Measurements from ENCODE around the gene AKAP13.
A peak's percentile ranks its signal among the peaks of the same experiment; 100 is the strongest.
"Not testable (repeated sequence)": the region's sequence is repeated elsewhere in the genome, so short reads cannot be mapped to it uniquely, and the experiment has no call there.

AKAP13 gene

DNA sequence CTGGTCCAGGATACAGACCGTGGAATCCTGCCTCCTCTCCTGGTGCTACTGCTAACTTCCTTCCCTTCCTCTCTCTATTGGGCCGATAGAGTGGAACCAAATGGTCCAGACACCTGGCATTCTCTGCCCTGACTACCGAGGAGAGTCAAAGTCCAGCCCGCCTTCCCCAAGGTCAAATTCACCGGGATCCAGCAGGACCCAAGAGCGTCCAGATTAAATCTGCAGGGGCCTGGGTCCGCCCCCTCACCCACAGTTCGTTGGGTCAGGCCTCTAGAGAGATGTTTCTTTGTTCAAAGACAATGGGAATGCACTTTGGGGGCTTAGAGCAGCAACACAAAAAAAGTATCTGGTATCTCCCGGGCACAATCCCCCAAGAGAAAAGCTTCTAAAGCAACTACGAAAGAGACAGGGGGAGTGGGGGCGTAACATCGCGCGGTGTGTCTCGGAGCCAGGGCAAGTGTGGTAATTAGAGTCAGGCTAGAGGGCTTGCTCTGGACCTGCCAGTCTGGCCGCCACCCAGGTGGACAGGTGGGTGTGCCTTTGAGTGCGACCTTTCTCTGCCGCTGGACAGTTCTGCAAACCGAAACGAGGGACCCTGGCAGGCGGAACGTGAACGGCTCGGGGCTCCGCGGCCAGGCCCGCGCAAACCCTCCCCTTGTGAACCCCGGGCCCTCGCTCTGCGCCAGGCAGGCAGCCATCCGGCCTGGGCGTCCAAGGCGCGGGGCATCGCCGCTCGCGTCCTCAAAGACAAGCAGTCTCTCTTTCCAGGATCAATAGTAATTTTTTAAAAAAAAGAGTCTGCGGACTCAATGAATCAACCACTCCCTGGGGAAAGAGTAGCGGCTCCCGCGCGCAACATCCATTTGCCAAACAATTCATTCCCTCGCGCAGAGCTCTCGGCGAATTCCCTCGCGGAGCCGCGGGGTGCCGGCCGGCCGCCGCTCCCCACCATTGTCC, 413.5 kb downstream of the AKAP13 start:
- peak; percentile 19 for DNase-seq (ENCODE audit: low read depth)

- peak; percentile 84 for DNase-seq (ENCODE audit: low read depth)
Observed at GRCh38 chr15:85794598-85795336, 414.4 kb downstream of the AKAP13 start, which contains the start of gene KLHL25. TSS of gene KLHL25 (minus strand) at chr15:85794925. CDS start at chr15:85769810, 25,115 bp downstream.

DNA sequence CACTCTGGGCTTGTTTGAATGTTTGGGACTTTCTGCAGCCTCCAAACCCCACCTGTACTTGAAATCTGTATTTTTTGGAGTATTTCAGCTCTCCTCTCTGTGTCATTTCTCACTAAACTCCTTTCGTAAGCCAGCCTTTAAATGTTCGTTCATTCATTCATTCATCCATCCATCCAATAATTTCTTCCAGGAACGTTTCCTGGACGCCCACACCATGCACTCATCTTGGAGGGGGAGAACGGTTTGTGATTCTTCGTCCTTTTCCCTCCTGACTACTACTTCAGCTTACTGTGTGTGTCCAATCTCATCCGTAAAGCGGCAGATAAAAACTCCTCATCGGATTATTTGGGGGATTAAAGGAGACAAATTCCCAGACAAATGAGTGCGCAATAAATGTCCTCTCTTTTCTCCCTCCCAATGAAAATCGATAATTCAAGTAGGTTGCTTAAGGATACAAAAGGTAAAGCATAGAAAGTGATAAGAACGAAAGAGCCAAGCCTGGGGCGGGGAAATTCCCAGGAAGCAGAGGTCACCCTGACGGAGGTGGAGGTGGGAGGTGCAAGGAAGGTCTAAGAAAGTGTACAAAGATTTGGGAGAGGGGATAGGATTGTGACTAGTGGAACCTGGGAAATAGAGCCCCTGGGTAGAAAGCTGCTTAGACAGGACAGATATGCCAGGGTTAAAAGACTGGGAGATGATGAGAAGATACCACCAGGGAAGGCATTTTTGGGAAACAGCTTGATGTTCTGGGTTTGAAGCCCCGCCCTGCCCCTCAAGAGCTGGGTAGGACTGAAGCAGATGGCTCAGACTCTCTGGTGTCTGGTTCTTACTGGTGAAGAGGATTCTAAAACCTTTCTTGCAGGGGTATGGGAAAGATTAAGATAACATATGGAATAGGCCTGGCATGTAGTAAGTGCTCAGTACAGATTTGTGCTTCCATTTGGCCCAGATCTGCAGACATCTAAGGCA, 415.2 kb downstream of the AKAP13 start:
- no peak for DNase-seq (ENCODE audit: low read depth)

GRCh38 chr15:85796371-85796770, 416.0 kb downstream of the AKAP13 start:
- not testable (repeated sequence) for DNase-seq (ENCODE audit: low read depth)
